CD4-positive, alpha-beta T cell treated with Interleukin-6 for 4 hours (primary cell): ENCODE measurements around the gene SGCA.

ENCODE experiments used
- DNase-seq: peaks from one replicate; pipeline ENCODE4 v3.0.0-alpha.2; 2020; ENCODE audit warnings: mixed read lengths

SGCA gene

DNA sequence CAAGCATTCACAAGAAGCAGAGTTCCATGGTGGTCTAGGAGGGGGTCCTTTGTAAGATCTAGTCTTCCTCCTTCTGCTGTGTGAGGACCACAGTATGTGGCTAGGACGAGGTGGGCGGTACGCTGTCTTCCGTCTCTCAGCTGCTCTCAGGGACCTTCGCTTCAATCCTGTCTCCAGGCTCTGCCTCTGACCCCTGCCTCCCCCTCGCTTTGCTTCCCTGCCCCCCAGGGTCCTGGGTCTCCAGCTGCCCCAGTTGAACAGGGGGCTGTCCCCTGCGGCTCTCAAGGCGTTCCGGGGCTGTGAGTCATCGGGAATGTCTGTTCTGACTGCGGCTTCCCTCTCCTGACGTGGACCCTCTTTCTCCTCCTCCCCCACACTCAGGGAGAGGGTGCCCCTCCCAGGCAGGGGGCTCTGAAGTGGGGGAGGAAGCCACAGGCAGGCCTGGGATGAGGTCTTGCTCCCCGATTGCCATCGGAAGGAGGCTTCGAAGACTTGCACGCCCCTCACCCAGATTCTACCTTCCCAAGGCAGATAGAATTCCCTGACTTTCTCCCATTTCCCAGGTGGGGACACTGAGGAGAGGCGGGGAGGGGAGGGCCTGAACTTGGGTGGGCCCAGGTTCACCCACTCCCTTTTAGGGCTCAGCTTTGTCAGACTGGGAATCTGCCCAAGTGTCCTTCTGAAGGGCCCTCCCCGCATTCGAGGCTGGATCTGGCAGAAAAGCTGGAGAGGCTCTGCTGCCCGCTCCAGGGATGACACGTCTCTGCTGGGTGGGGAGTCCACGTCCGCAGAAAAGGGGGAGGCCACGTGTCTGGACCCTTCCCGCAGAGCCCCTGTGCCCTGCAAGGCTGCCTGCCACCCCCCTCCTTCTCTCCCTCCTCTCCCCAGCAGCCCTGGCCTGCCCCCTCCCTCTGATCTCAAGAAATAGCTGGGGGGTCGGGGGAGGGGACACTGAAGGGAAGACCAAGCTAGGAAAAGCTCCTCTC, 44.7 kb downstream of the SGCA start:
- no peak for DNase-seq

DNA sequence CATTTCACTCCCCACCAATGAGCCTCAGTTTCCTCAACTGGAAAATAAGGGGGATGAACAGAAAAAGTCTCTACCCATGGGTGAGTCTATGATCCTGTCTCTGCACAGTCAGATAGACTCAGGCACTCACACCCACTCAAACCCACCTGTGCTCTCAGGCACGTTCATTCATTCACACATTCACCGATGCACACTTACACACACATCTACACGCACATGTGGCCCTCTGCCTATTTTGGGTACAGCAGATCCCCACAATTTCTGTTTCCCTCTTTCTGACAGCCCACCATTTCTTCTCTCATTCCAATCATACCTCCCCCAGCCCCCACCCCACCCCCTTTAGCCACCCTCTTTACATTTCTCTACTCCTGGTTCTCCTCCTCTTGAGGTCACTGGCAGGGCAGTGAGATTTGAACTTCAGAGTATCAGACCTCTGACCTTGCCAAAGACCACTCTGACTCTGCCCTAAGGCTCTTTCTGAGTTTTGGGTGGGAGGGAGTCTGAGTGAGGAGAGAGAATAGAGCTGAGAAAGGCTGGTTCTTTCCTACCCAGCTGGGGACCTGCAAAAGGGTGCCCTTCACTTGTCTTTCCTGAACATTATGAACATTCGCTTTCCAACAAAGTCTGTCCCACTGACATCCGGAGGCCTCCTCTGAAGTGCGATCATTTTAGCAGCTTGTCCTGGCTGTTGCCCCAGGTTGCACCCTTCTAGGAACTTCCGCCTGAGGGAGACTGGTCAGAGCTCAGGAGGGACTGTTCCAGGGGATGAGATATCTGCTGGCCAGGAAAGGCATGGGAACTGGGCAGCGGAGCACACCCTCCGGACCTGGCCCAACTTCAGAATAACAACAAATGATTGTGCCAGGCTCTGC, 45.7 kb downstream of the SGCA start:
- no peak for DNase-seq

- DNase-seq: no peak
Measured at GRCh38 chr17:50212121-50212843, 46.5 kb downstream of the SGCA start.

- peak; percentile 13 for DNase-seq
Measured at GRCh38 chr17:50213026-50214022, 47.5 kb downstream of the SGCA start.

- no peak for DNase-seq
Measured at GRCh38 chr17:50214976-50215760, 49.4 kb downstream of the SGCA start.

DNA sequence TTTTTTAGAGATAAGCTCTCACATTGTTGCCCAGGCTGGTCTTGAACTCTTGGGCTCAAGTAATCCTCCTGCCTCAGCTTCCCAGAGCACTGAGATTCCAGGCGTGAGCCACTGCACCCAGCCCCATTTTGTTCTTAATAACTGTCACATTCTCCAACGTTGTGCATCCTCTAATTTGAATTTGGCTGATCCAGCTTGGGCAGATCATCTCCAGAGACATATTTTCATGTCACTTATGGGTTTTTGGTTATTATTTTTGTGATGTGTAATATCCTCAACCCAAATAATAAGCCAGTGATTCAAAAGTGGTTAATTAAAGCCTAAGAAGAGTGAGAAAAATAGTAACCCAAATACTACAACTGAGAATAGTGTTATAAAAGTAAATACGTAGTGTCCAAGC, 51.8 kb downstream of the SGCA start:
- no peak for DNase-seq

GRCh38 chr17:50218071-50218759, 52.4 kb downstream of the SGCA start:
- DNase-seq: no peak

DNA sequence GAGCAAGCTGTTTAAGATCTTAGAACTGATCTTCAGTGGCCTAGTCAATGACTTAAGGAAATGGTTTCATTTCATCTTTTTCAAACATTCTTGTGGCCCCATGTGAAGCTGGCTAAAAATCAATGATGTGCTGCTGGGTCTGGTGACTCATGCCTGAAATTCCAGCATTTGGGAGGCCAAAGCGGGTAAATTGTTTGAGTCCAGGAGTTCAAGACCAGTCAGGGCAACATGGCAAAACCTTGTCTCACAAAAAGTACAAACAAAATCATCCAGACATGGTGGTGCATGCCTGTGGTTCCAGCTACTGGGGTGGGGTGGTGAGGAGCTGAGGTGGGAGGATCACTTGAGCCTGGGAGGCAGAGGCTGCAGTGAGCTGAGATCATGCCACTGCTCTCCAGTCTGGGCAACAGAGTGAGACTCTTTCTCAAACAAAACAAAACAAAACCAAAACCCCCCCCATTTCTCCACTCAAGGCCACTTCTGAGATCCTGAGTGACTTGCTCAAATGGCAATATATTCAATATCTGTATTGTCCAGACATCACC, 53.0 kb downstream of the SGCA start:
- DNase-seq: no peak

DNA sequence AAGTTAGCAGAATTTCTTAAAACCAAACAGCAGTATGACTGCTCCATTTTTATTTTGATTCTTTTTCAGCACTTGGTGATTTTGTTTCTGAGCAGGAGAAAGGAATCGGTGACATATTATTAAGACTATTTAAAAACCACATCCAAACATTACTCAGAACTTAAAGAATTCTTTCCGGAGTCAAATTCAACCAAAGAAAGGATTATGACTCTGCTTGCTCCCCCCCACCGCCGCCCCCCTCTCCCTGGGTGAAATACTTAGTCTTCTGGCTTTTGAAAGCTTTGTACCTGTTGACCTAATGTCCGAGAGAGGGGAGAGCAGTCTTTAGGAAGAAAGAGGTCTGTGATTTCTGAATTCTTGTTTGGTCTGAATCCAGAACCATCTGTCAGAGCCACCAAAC, 53.5 kb downstream of the SGCA start:
- no peak for DNase-seq

GRCh38 chr17:50219939-50220465, 54.2 kb downstream of the SGCA start:
- no peak for DNase-seq

DNA sequence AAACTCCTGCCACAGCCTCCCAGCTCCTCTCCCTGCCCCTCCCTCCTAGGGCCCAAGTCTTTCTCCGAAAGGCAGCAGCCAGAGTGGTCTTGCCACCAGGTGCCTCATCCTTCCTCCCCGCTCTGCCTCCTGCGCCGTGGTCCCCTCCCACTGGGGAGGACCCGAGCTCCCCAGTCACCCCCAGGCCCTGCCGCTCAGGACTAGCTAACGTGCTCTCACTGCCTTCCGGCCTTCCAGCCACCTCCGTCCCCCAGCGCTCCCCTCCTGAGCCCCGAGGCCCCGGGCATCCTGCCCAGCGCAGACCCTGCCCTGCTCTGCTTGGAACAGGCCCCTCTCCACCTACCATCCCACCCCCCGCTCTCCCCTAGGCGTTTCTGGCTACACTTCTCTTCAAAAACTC, 55.0 kb downstream of the SGCA start:
- DNase-seq: no peak

GRCh38 chr17:50221266-50221863, 55.6 kb downstream of the SGCA start:
- DNase-seq: no peak

GRCh38 chr17:50221864-50222545, 56.2 kb downstream of the SGCA start:
- DNase-seq: no peak

- no peak for DNase-seq
Measured at GRCh38 chr17:50222922-50223321, 57.1 kb downstream of the SGCA start.
